Heart left ventricle (tissue), 16 donors: Measurements from ENCODE around the gene EIF4E2. TPM values are rescaled to one million over a fixed set of nuclear protein-coding genes. Genes with fewer than 3 reads are reported as not detected.
A peak's percentile ranks its signal among the peaks of the same experiment; 100 is the strongest.
"Not testable (repeated sequence)": the region's sequence is repeated elsewhere in the genome, so short reads cannot be mapped to it uniquely, and the experiment has no call there.

Source experiments
- ATAC-seq, 4 donors: fragments of 200-7000 bp; cut with Tn5 transposase; one replicate each; pipeline ENCODE4 v1.9.1; 2020 to 2022; ENCODE audit warnings: moderate library complexity in 4 of 4, mild to moderate bottlenecking in 3 of 4, moderate number of reproducible peaks in 1 of 4
- DNase-seq, 5 donors: peaks; one replicate each; pipeline ENCODE4 v3.0.0-alpha.2; 2020
- H3K27ac ChIP-seq, 12 donors: fragments of 200-600 bp; sonication (generic) in 4 of 12; one replicate each; pipeline versions ENCODE4 v1.5.0 to v1.8.0; 2016 to 2022; ENCODE audit warnings: mild to moderate bottlenecking in 2 of 12
- H3K27me3 ChIP-seq, 9 donors: fragments of 200-600 bp; sonication (generic) in 2 of 9; one replicate each; pipeline versions ENCODE4 v1.5.1 to v1.8.0; 2016 to 2022; ENCODE audit warnings: mild to moderate bottlenecking in 3 of 9
- H3K36me3 ChIP-seq, 9 donors: fragments of 200-600 bp; sonication (generic) in 2 of 9; one replicate each; pipeline versions ENCODE4 v1.5.0 to v1.8.0; 2018 to 2022; ENCODE audit warnings: mild to moderate bottlenecking in 2 of 9
- H3K4me1 ChIP-seq, 12 donors: fragments of 200-600 bp; sonication (generic) in 4 of 12; one replicate each; pipeline versions ENCODE4 v1.5.0 to v1.8.0; 2016 to 2022; ENCODE audit warnings: mild to moderate bottlenecking in 3 of 12
- H3K4me3 ChIP-seq, 12 donors: fragments of 200-600 bp; sonication (generic) in 4 of 12; one replicate each; pipeline versions ENCODE4 v1.5.0 to v1.8.0; 2017 to 2022; ENCODE audit warnings: mild to moderate bottlenecking in 9 of 12, moderate library complexity in 4 of 12
- H3K9me3 ChIP-seq, 12 donors: fragments of 200-600 bp; sonication (generic) in 4 of 12; one replicate each; pipeline versions ENCODE4 v1.5.0 to v1.8.0; 2016 to 2022; ENCODE audit warnings: mild to moderate bottlenecking in 1 of 12
- CTCF ChIP-seq, 12 donors: fragments of 200-600 bp; sonication (generic) in 4 of 12; IDR thresholded peaks; one replicate each; pipeline versions ENCODE4 v1.5.0 to v1.8.0; 2018 to 2022; ENCODE audit warnings: antibody characterized with exemption in 12 of 12, mild to moderate bottlenecking in 5 of 12
- POLR2A ChIP-seq, 2 donors: fragments of 450-650 bp; IDR thresholded peaks; one replicate each; pipeline ENCODE4 v1.6.1; 2017; ENCODE audit warnings: antibody characterized with exemption in 2 of 2, mild to moderate bottlenecking in 2 of 2, moderate library complexity in 2 of 2
- WGBS, 4 donors: extraction: QIAGEN DNeasy Blood & Tissue Kit in 2 of 4; methylation state at CpG; one replicate each; pipeline versions ENCODE4 v1.1.5 to v1.1.7; 2013 to 2018; 5-methylcytosine and 5-hydroxymethylcytosine counted together
- intact Hi-C, 10 donors: fragments of 100-400 bp; cut with DNase I; formaldehyde crosslinking; loops; one replicate each; pipeline versions ENCODE4 v1.11.1 to v1.14.2; 2022
- polyA plus RNA-seq, 2 donors: library from polyadenylated mRNA; stranded (reverse); fragments of 200-250 nt; gene quantifications; one replicate each; pipeline ENCODE4 v1.2.3, GENCODE V29; 2013
- total RNA-seq, 9 donors: library from RNA; depleted of rRNA in 2 of 9; stranded (reverse); fragments of >200 nt in 2 of 9; fragmentation: NEBNext Ultra II Directional in 3 of 9; extraction: Animal tissue kit (Norgen Biotek cat#: 25700) in 3 of 9; gene quantifications; one replicate each; pipeline versions ENCODE4 v1.1.0 to v1.2.4, GENCODE V29; 2016 to 2023
- donor health status: ischemic (EF 13 %, LVEDD 7.1; RV severe dilation, severe dysfunction).
- donor health status: healthy with polysubstance abuse.
- donor health status: DM: no; HTN: yes; CAD: no.
- donor health status: DM: no; HTN: no; CAD: no.
- donor health status: ischemic (EF 25% LVEDD 6.9; RV normal size, moderate dysfunction).
- donor health status: ischemic (EF 25% LVEDD 5.7; RV mildly dilated, moderate dysfunction).
- donor health status: healthy.
- donor health status: DM: yes; HTN: yes; CAD: no.
- donor health status: ischemic (EF 35%, LVEDD 5.7; RV mildly dilated, moderate dysfunction).
- donor health status: nonischemic (EF 11% LVEDD 7.7; RV severe dilation, severe dysfunction).
- donor health status: DM: yes; HTN: yes; CAD: no.
- donor health status: PGD.
- donor health status: ischemic (EF 29% LVEDD 5.4; RV normal size, mild dysfunction).
- donor health status: nonischemic (EF 23%, LVEDD 6.1; RV moderate dilation, normal function).

The EIF4E2 gene
- total and polyA plus RNA-seq, 11 donors, result 15.3 to 54.0 (median 38.8) TPM

- H3K9me3 ChIP-seq, result no peaks in the 10 kb centered on the region
- H3K27me3 ChIP-seq, result no peaks in the 10 kb centered on the region
- WGBS, 4 donors, result 32 to 65% (median 55%) methylated on average over 3 of the region's 3 CpGs
- peaks cover 0 to 99% (median 94%) of the 10 kb centered on the region in 9 donors for H3K36me3 ChIP-seq
- intact Hi-C loops, result no loop called here
- H3K4me3 ChIP-seq, result no peak overlapping the region
- DNase-seq (no peak), ATAC-seq (no peak)
- H3K27ac ChIP-seq, result no peak overlapping the region
- H3K4me1 ChIP-seq, result peaks cover 0 to 12% (median 3%) of the 10 kb centered on the region in 12 donors
- no peak for TF ChIP-seq POLR2A (IDR thresholded peaks at IDR 0.05)
- no peak for TF ChIP-seq CTCF (IDR thresholded peaks at IDR 0.05)
Observed at GRCh38 chr2:232563580-232563979, 13.1 kb downstream of the EIF4E2 start.

- intact Hi-C loops, result no loop called here
- ATAC-seq (no peak), DNase-seq (no peak)
- TF ChIP-seq POLR2A (IDR thresholded peaks at IDR 0.05), result no peak
- no peak for TF ChIP-seq CTCF (IDR thresholded peaks at IDR 0.05)
- peaks cover 0 to 12% (median 3%) of the 10 kb centered on the region in 12 donors for H3K4me1 ChIP-seq
- no peaks in the 10 kb centered on the region for H3K9me3 ChIP-seq
- no peak overlapping the region for H3K4me3 ChIP-seq
- H3K36me3 ChIP-seq, result peaks cover 0 to 100% (median 99%) of the 10 kb centered on the region in 9 donors
- no peaks in the 10 kb centered on the region for H3K27me3 ChIP-seq
- H3K27ac ChIP-seq, result no peak overlapping the region
Observed at GRCh38 chr2:232567721-232568120, 17.2 kb downstream of the EIF4E2 start.

GRCh38 chr2:232568161-232568560, 17.7 kb downstream of the EIF4E2 start:
- 58 to 66% (median 64%) methylated on average over 5 of the region's 5 CpGs for WGBS, 4 donors
- H3K36me3 ChIP-seq, result peaks cover 0 to 100% (median 99%) of the 10 kb centered on the region in 9 donors
- TF ChIP-seq POLR2A (IDR thresholded peaks at IDR 0.05), result no peak
- no peak for TF ChIP-seq CTCF (IDR thresholded peaks at IDR 0.05)

GRCh38 chr2:232569541-232569940, 19.1 kb downstream of the EIF4E2 start:
- no peak for TF ChIP-seq POLR2A (IDR thresholded peaks at IDR 0.05)
- TF ChIP-seq CTCF (IDR thresholded peaks at IDR 0.05), result no peak
- no peak for DNase-seq
- Histone ChIP-seq H3K27ac (no peak overlapping the region), H3K4me3 (no peak overlapping the region), H3K27me3 (no peaks in the 10 kb centered on the region), H3K4me1 (peaks cover 0 to 12% (median 3%) of the 10 kb centered on the region in 12 donors), H3K9me3 (no peaks in the 10 kb centered on the region), H3K36me3 (peaks cover 0 to 100% (median 98%) of the 10 kb centered on the region in 9 donors)
- 91 to 98% (median 93%) methylated on average over 9 of the region's 9 CpGs for WGBS, 4 donors
- intact Hi-C loops, result no loop called here
- ATAC-seq, result peak in 1 of 4 donors; percentile 7

More at GRCh38 chr2:232568161-232568560, 17.7 kb downstream of the EIF4E2 start:
- H3K4me1 ChIP-seq, result peaks cover 0 to 12% (median 3%) of the 10 kb centered on the region in 12 donors
- intact Hi-C loops, result no loop called here
- no peaks in the 10 kb centered on the region for H3K9me3 ChIP-seq
- DNase-seq (peak in 1 of 5 donors; percentile 29), ATAC-seq (peak; percentile 76 to 83 (median 81))
- no peak overlapping the region for H3K4me3 ChIP-seq
- no peaks in the 10 kb centered on the region for H3K27me3 ChIP-seq
- H3K27ac ChIP-seq, result peak overlapping the region in 1 of 12 donors; percentile 19

- H3K27ac ChIP-seq, H3K27me3 ChIP-seq, intact Hi-C loops, H3K9me3 ChIP-seq, ATAC-seq, DNase-seq, H3K4me3 ChIP-seq: not testable (repeated sequence)
- WGBS, 4 donors, result 96 to 100% (median 97%) methylated on average over 6 of the region's 6 CpGs
- H3K4me1 ChIP-seq, result peaks cover 0 to 12% (median 3%) of the 10 kb centered on the region in 12 donors
- peaks cover 0 to 100% (median 96%) of the 10 kb centered on the region in 9 donors for H3K36me3 ChIP-seq
Observed at GRCh38 chr2:232570481-232570880, 20.0 kb downstream of the EIF4E2 start.
